HG03097 (cell line): ENCODE results near the gene ARHGAP25.
A peak's percentile ranks its signal among the peaks of the same experiment; 100 is the strongest.

Experiments
- ATAC-seq: cut with Tn5 transposase; IDR thresholded peaks from one replicate; pipeline ENCODE4 v1.9.1; 2021; ENCODE audit not compliant: unreplicated experiment, low FRiP score

The ARHGAP25 gene

DNA sequence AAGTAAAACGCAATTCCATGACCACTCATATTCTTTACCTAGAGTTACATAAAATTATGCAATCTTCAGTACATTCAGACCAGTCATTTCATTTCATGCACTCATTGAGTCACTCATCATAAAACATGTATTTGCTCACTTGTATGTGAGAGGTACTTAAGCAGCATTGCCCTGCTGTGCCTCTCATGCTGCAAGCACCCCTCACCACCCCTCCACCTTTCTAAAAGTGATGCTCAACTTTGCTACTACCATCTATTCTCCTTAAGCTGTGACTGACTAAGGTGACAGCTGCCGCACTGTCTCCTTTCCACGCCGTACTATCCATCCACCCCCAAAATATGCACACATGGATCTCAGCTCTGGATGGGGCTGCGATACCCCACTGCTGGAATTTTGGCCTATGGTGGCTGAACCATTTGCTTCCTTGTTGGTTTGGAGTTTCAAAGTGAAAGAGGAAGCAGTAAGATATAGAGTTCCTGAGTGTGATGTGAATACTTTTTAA is 7.2 kb downstream of the ARHGAP25 start:
- no peak for ATAC-seq

DNA sequence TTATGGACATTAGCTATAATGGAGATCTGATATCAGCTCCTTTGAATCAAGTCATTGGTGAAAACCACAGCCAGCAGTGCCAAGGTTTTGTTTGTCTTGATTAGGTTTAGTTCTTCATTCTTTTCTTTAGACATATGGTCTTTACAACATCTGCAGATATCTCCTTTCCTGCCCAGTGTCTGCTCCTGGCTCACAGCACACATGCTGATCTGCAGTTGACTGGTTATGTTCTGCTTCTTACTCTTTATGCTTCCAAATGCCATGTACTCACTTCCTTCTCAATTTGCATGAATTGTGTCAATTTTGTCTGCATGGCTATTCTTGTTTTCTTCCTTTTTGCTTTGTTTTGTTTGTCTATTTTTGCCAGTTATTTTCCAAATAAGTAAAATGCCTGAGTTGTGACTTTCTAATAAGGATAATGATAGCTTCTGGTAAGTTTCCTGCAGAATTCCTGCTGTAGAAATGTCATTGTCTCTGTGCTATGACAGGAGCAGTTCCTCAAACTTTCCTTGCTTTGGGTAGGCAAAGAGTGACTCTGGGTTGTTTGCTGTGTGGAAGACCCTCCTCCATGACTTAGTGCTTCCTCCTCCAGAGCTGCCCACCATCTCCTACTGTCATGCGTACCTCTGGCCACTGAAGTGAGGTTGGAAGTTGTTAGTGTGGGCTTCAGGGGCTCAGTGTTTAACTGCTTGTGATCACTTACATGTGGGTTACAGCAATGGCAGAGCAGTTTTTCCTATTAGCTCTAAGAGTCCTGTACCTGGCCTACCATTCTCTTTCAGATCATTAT is 8.2 kb downstream of the ARHGAP25 start:
- no peak for ATAC-seq

DNA sequence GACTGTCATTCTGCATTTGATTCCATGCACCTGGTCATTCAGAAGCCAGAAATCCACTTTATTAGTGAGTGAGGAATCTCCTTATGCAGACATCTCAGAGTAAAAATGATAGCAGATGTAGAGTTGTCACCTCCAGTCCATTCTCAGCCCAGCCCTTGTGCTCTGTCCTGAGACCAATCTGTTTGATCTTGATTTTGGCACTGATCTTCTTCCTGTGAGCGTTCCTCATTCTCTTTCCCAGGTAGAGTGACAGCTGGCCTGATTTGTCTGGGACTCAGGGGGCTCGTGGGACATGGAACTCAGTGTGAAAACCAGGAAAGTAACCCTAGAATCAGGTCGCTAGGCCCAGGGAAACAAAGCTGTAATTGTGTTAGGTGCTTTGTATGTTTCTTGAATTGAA is 8.9 kb downstream of the ARHGAP25 start:
- no peak for ATAC-seq

- ATAC-seq: no peak
These were observed 9.8 kb downstream of the ARHGAP25 start for GRCh38 chr2:68744366-68744912.

DNA sequence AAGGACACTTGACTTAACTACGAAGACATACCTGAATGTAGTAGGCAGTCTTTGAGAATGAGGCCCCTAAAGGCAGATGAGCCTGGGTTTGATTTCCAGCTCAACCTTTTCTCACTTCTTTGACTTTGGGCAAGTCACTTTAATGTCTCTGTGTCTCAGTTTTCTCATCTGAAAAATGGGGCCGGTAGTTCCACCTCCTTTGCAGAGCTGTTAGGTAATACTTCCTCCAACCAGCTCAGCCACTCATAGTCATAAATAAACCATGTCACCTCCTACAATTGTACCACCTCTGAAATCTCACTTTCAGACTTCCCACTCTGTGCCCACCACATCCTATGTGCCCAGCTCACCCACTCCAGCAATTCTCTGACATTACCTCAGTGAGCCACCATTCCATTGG is 10.4 kb downstream of the ARHGAP25 start:
- no peak for ATAC-seq

GRCh38 chr2:68746408-68746807 is 11.8 kb downstream of the ARHGAP25 start:
- no peak for ATAC-seq

DNA sequence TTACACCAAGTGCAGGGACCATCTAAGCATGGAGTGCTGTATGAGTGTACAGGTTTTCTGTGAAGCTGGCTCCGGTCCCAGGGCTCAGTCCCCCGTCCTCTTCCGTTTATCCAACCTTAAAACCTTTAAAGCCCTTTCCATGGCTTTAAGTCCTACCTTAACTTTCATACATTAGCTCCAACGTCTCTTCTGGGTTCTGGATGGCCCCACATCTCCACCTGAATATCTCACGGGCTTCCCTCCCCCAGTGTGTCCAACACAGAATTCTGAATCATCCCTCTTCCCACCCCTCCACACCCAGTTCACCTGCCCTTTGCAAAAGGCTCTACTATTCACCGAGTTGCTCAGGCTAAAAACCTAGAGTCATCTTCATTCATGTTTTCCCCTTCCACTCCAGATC is 12.8 kb downstream of the ARHGAP25 start:
- no peak for ATAC-seq

DNA sequence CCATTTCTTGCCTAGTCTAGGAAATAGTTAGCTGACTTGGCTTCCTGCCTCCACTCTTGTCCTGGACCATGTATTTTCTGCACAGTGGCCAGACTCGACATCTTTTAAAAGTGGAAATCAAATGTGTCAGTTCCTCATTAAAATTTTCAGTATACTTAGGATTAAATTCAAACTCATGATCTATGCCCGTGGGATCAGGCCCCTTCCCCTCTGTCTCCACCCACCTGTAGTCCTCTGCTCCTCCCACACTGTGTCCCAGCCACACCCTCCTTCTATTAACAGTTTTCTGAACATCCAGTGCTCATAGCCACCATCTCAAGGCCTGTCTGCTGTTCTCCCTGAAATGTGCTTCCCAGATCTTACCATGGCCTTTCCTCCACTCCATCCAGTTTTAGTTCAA is 13.3 kb downstream of the ARHGAP25 start:
- ATAC-seq: no peak

DNA sequence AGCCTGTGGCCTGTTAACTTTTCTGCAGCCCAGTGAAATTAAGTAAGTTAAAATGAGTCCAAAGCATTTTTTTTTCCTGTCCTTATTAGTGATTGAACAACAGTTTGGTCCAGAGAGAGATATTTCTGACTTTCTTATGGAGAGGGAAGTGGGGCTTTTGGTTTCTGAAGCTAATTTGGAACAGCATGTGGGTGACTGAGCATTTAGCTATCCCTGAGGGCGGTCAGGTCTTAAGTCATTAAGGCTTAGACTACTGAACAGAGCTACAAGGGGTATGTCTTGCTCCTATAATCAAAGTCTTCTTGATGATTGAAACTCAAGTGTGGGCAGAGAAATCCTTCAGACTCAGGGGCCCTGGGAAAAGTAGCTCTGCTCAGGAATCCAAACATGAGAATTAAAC is 14.0 kb downstream of the ARHGAP25 start:
- ATAC-seq: no peak

DNA sequence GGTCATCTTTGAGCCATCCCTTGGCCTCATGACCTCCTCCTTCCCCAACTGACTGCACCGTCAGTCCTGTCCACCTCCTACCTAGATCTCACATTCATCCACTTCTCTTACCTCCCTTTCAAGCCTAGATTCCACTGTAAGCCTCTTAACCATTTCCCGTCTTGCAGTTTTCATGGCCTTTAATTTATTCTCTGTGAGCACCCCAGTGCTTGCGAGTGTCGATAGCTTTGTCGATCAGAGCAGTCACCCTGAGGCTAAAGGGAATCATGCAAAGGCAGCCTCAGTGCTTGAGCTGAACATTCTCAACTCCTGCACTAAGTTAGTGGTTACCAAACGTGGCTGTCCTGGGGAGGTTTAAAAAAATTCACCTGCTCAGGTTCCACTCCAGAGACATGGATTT is 14.7 kb downstream of the ARHGAP25 start:
- ATAC-seq: no peak

GRCh38 chr2:68750592-68751396 is 16.2 kb downstream of the ARHGAP25 start:
- ATAC-seq: no peak

GRCh38 chr2:68751397-68752339 is 17.1 kb downstream of the ARHGAP25 start:
- peak; percentile 78 for ATAC-seq

DNA sequence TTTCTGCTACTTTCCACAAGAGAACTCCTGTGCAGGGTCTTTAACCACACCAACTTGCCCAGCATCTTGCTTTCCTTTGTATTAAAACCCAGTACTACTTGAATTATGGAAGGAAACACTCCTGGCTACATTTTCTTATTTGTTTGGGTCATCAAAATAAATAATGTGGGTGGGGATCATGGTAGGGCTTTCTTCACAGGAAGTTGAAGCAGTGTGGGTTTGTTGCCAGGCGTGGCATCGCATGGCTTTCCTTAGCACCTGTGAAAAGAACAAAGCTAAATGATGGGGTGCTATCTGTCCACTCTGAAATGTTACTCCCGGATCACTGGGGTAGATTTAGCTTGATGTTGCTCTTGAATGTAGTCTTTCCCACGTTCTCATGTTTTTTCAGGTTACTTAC is 18.7 kb downstream of the ARHGAP25 start:
- no peak for ATAC-seq

- ATAC-seq: no peak
These were observed 20.5 kb downstream of the ARHGAP25 start for GRCh38 chr2:68755071-68755470.

DNA sequence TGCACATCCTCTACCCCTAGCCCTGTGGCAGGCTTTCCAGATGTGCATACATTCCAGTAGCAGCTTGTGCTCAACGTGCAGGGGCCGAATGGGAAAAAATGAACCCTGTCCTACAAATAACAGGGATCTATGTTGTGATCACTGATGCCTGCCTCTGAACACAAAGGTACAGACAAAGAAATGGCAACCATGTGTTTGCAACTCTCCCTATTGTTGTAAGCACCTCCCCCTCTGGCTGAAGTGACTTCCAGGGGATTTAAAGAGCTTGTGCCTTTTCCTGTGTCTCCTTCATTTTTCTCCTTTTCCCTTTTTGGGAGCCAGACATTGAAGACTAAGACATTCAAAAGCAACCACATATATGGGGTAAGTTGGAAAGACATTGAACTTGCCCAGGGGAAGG is 21.6 kb downstream of the ARHGAP25 start:
- ATAC-seq: no peak

- no peak for ATAC-seq
These were observed 22.5 kb downstream of the ARHGAP25 start for GRCh38 chr2:68757081-68757480.

DNA sequence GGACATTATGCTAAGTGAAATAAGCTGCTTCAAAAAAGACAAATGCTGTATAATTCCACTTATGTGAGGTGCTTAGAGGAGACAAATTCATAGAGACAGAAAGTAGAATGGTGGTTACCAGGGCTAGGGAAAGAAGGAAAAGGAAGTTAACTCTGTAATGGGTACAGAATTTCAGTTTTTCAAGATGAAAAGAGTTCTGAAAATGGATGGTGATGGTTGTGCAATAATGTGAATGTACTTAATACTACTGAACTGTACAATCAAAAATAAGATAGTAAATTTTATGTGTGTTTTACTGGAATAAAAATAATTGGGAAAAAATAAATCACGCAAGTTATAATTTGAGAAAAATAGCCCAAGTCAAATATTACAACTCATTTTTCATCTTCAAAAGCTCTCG is 27.5 kb downstream of the ARHGAP25 start:
- no peak for ATAC-seq

DNA sequence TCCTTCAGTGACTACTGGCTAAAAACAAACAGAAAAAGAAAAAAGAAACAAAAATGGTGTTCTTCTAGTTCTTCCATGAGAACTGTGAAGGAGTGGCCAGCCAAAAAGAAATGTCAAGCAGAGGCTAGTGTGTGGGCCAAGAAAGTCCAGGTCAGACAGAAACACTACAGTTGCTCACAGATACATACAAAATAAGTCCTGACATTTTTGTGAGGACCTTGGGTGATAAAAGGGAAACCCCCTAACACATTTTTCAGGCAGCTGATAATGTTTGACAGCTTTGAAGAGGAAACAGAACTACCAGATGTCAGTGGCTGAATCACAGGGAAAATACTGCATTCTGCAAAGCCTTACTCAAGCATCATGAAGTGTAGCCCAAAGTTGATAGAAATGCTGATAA is 28.1 kb downstream of the ARHGAP25 start:
- no peak for ATAC-seq

GRCh38 chr2:68764041-68764805 is 29.6 kb downstream of the ARHGAP25 start:
- ATAC-seq: no peak
